HCT116 (cell line): ENCODE data around the gene ITFG1. TPM values are rescaled to one million over a fixed set of nuclear protein-coding genes. Genes with fewer than 3 reads are reported as not detected.
A peak's percentile ranks its signal among the peaks of the same experiment; 100 is the strongest.

ENCODE experiments used
- ATAC-seq: fragments of 200-7000 bp; cut with Tn5 transposase; 2 replicates; pipeline ENCODE4 v1.9.1; 2020; ENCODE audit warnings: mild to moderate bottlenecking, moderate library complexity
- BruUV-seq: library from RNA; stranded (reverse); fragments of 400-500 nt; replicated peaks from 2 replicates; lab custom pipeline; 2021; lab: Mats Ljungman, UMichigan
- CTCF ChIA-PET: fragments of 300-600 bp; sonication (Branson Sonifier 250); formaldehyde crosslinking; loops from one replicate; lab custom pipeline; 2021; ENCODE audit warnings: antibody characterized with exemption; lab: Charles Lee
- POLR2A ChIA-PET: fragments of 300-600, 350-600 bp; sonication (Branson Sonifier 250); formaldehyde crosslinking; loops from one replicate; lab custom pipeline; 2021; ENCODE audit warnings: antibody characterized with exemption; lab: Charles Lee
- RAD21 ChIA-PET, 2 experiments: fragments of 300-600 bp; sonication (Branson Sonifier 250); formaldehyde crosslinking; loops; one replicate each; lab custom pipeline; 2023; ENCODE audit warnings: low total read pairs in 2 of 2; ENCODE audit not compliant: uncharacterized antibody in 2 of 2, unreplicated experiment in 2 of 2, low non-redundant PET in 1 of 2; lab: Charles Lee
- DNase-seq: peaks from one replicate; pipeline ENCODE4 v3.0.0-alpha.2; 2010; ENCODE audit warnings: low read depth, low spot score
- H2AFZ ChIP-seq: fragments of 200-600 bp; shearing (Covaris generic), sonication (generic); 2 replicates; pipeline ENCODE4 v1.6.1; 2017; ENCODE audit warnings: low read depth, mixed run types, mixed read lengths, antibody characterized with exemption, low read length; ENCODE audit not compliant: poor library complexity, severe bottlenecking
- H3K27ac ChIP-seq: 2 replicates; pipeline ENCODE4 v1.5.1; 2012; ENCODE audit warnings: low read depth, low read length
- H3K27me3 ChIP-seq: fragments of 200-600 bp; sonication (generic); 2 replicates; pipeline ENCODE4 v1.6.1; 2016; ENCODE audit warnings: mixed run types, low read length, mixed read lengths; ENCODE audit not compliant: insufficient read depth
- H3K36me3 ChIP-seq, 2 experiments: fragments of 200-500 bp in 1 of 2; fragments of 200-600 bp in 1 of 2; sonication (Bioruptor generic) in 1 of 2; sonication (generic) in 1 of 2; 2 replicates each; pipeline versions ENCODE4 v1.5.1 to v1.6.1; 2014 to 2016; ENCODE audit warnings: low read length in 2 of 2, inconsistent platforms in 1 of 2, mixed read lengths in 1 of 2, mixed run types in 1 of 2; ENCODE audit not compliant: insufficient read depth in 2 of 2, control insufficient read depth in 1 of 2
- H3K4me1 ChIP-seq, 2 experiments: fragments of 200-600 bp in 1 of 2; sonication (generic) in 1 of 2; 2 replicates each; pipeline versions ENCODE4 v1.5.1 to v1.6.1; 2012 to 2017; ENCODE audit warnings: low read length in 2 of 2, inconsistent platforms in 1 of 2, mild to moderate bottlenecking in 1 of 2, mixed read lengths in 1 of 2, mixed run types in 1 of 2, moderate library complexity in 1 of 2; ENCODE audit not compliant: insufficient read depth in 2 of 2, control insufficient read depth in 1 of 2
- H3K4me2 ChIP-seq: fragments of 200-600 bp; sonication (generic); 2 replicates; pipeline ENCODE4 v1.6.1; 2017; ENCODE audit warnings: mixed run types, low read length, mixed read lengths
- H3K4me3 ChIP-seq, 2 experiments: fragments of 200-600 bp in 1 of 2; sonication (generic) in 1 of 2; replicated peaks in 1 of 2; 2 replicates each; pipeline ENCODE4 v1.5.1; 2011 to 2016; ENCODE audit warnings: low read length in 2 of 2, control low read depth in 1 of 2, low read depth in 1 of 2, mild to moderate bottlenecking in 1 of 2, mixed read lengths in 1 of 2, mixed run types in 1 of 2
- H3K79me2 ChIP-seq: fragments of 200-600 bp; sonication (generic); 2 replicates; pipeline ENCODE4 v1.6.1; 2017; ENCODE audit warnings: mild to moderate bottlenecking, mixed run types, low read length, moderate library complexity, mixed read lengths; ENCODE audit not compliant: insufficient read depth
- H3K9ac ChIP-seq: fragments of 200-600 bp; sonication (generic); 2 replicates; pipeline ENCODE4 v1.6.1; 2016; ENCODE audit warnings: low read length, mixed read lengths
- H3K9me2 ChIP-seq: fragments of 200-600 bp; sonication (generic), shearing (Covaris generic); 2 replicates; pipeline ENCODE4 v1.6.1; 2017; ENCODE audit warnings: mixed run types, mild to moderate bottlenecking, moderate library complexity; ENCODE audit not compliant: insufficient read depth
- H3K9me3 ChIP-seq, 2 experiments: fragments of 200-500 bp in 1 of 2; fragments of 200-600 bp in 1 of 2; sonication (Bioruptor generic) in 1 of 2; sonication (generic) in 1 of 2; 2 replicates each; pipeline ENCODE4 v1.6.1; 2014 to 2017; ENCODE audit warnings: low read length in 2 of 2, mixed read lengths in 2 of 2, inconsistent platforms in 1 of 2, low read depth in 1 of 2, mild to moderate bottlenecking in 1 of 2, mixed run types in 1 of 2, moderate library complexity in 1 of 2; ENCODE audit not compliant: control insufficient read depth in 1 of 2, insufficient read depth in 1 of 2
- H4K20me1 ChIP-seq: fragments of 200-600 bp; sonication (generic), shearing (Covaris generic); 2 replicates; pipeline ENCODE4 v1.6.1; 2017; ENCODE audit warnings: mixed run types, mild to moderate bottlenecking, moderate library complexity; ENCODE audit not compliant: insufficient read depth
- CBX3 ChIP-seq: IDR thresholded peaks from 2 replicates; pipeline ENCODE4 v1.6.1; 2012; ENCODE audit warnings: low read depth
- CEBPB ChIP-seq: IDR thresholded peaks from 2 replicates; pipeline ENCODE4 v1.6.1; 2012; ENCODE audit warnings: low read depth
- CTCF ChIP-seq, 3 experiments: fragments of 200-600 bp in 1 of 3; sonication (generic) in 1 of 3; IDR thresholded peaks in 2 of 3; conservative IDR thresholded peaks in 1 of 3; 2 replicates each; pipeline ENCODE4 v1.5.1; 2012 to 2017; ENCODE audit warnings: low read depth in 2 of 3, low read length in 2 of 3, antibody characterized with exemption in 1 of 3, borderline replicate concordance in 1 of 3, control low read depth in 1 of 3, mild to moderate bottlenecking in 1 of 3, mixed read lengths in 1 of 3, mixed run types in 1 of 3, moderate library complexity in 1 of 3; ENCODE audit not compliant: insufficient read depth in 1 of 3
- EGR1 ChIP-seq: IDR thresholded peaks from 2 replicates; pipeline ENCODE4 v1.6.1; 2012; ENCODE audit warnings: low read depth
- ELF1 ChIP-seq: IDR thresholded peaks from 2 replicates; pipeline ENCODE4 v1.6.1; 2012; ENCODE audit warnings: low read depth, borderline replicate concordance
- EZH2phosphoT487 ChIP-seq: fragments of 200-600 bp; IDR thresholded peaks from 2 replicates; pipeline ENCODE4 v1.6.1; 2018; ENCODE audit warnings: antibody characterized with exemption, borderline replicate concordance
- MAX ChIP-seq: IDR thresholded peaks from 2 replicates; pipeline ENCODE4 v1.6.1; 2012
- POLR2AphosphoS5 ChIP-seq: IDR thresholded peaks from 2 replicates; pipeline ENCODE4 v1.6.1; 2011; ENCODE audit warnings: mild to moderate bottlenecking, low read depth, low read length, moderate library complexity
- RAD21 ChIP-seq: IDR thresholded peaks from 2 replicates; pipeline ENCODE4 v1.6.1; 2012; ENCODE audit warnings: low read depth, mild to moderate bottlenecking
- SP1 ChIP-seq: IDR thresholded peaks from 2 replicates; pipeline ENCODE4 v1.6.1; 2012; ENCODE audit warnings: low read depth
- TCF7L2 ChIP-seq: IDR thresholded peaks from 2 replicates; pipeline ENCODE4 v1.7.0; 2011; ENCODE audit warnings: borderline replicate concordance, inconsistent platforms; ENCODE audit not compliant: insufficient read depth, insufficient read length; ENCODE audit errors: extremely low read depth
- intact Hi-C: fragments of 100-400 bp; cut with micrococcal nuclease; formaldehyde crosslinking; loops from 2 replicates; pipeline ENCODE4 v1.10.0; 2022
- total RNA-seq: library from RNA; stranded (reverse); gene quantifications from one replicate; pipeline ENCODE4 v1.2.1, GENCODE V29; 2021; ENCODE audit not compliant: unreplicated experiment
- TF ChIP-seq, protein P1 (sequence below): IDR thresholded peaks from 2 replicates; pipeline ENCODE4 v1.6.1; 2012
- TF ChIP-seq, protein P2 (sequence below): IDR thresholded peaks from 2 replicates; pipeline ENCODE4 v1.6.1; 2012; ENCODE audit warnings: low read depth

The ITFG1 gene
- total RNA-seq, 1 experiment from 2014 or later = 24.9 TPM

DNA sequence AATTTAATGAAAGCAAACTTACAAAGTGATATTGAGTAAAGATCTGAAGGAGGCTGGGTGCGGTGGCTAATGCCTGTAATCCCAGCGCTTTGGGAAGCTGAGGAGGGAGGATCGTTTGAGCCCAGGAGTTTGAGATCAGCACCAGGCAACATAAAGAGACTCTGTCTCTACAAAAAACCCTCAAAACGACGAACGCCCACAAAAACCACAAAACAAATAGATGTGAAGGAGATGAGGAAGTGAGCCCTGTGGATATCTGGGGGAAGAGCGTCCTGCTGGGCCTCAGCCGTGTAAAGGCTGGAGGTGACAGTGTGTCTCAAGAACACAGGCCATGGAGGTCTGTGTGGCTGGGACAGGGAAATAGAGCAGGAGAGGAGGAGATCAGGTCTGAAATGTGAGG lies 68.8 kb downstream of the ITFG1 start:
- intact Hi-C loops = no loop called here
- H2AFZ ChIP-seq = no peak overlapping the region
- peaks cover 20 to 22% of the 10 kb centered on the region in 2 experiments for H3K4me1 ChIP-seq
- no peaks in the 10 kb centered on the region for H3K27me3 ChIP-seq
- no peaks in the 10 kb centered on the region for H3K9me3 ChIP-seq
- no peaks in the 10 kb centered on the region for H3K79me2 ChIP-seq
- no peak overlapping the region for H3K27ac ChIP-seq
- ChIA-PET RAD21 (no interaction called here), POLR2A (no interaction called here), CTCF (no interaction called here)
- peak; percentile 31 for DNase-seq
- H3K4me3 ChIP-seq = no peak overlapping the region
- H4K20me1 ChIP-seq = no peaks in the 10 kb centered on the region
- H3K36me3 ChIP-seq = no peaks in the 10 kb centered on the region
- peak; percentile 85 for ATAC-seq
- H3K9ac ChIP-seq = no peak overlapping the region
- TF ChIP-seq, protein P1, sequence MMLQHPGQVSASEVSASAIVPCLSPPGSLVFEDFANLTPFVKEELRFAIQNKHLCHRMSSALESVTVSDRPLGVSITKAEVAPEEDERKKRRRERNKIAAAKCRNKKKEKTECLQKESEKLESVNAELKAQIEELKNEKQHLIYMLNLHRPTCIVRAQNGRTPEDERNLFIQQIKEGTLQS = no peak
- BruUV-seq = no TSS peak
- no peaks in the 10 kb centered on the region for H3K9me2 ChIP-seq
- peak overlapping the region; percentile 44; the same call in 1 of the 2 replicates for H3K4me2 ChIP-seq

DNA sequence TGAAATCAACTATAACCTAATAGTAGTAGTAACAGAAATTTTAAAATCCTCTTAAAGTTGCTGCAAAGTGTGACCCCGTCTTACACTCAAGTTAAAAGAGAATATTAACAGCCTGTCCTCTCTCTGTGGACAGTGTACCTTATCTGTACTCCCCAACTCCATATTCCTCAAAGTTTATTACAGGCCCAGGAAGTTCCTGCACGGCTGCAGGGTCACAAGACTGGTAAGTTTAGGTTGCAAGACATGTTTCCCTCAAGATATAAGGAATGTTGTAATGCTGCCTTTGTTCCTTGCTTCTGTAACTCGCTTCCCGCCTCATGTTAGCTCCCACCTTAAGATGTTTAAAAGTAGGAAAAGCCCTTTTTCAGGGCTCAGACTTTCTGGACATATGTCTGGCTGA lies 72.2 kb downstream of the ITFG1 start:
- Histone ChIP-seq H3K4me2 (no peak overlapping the region), H3K9me3 (no peaks in the 10 kb centered on the region), H3K27me3 (no peaks in the 10 kb centered on the region), H3K36me3 (no peaks in the 10 kb centered on the region), H3K9ac (no peak overlapping the region), H4K20me1 (no peaks in the 10 kb centered on the region), H3K4me1 (peaks cover 17 to 19% of the 10 kb centered on the region in 2 experiments), H3K27ac (no peak overlapping the region), H3K9me2 (no peaks in the 10 kb centered on the region), H2AFZ (no peak overlapping the region), H3K4me3 (no peak overlapping the region), H3K79me2 (no peaks in the 10 kb centered on the region)
- CTCF ChIA-PET = no interaction called here
- TF ChIP-seq ELF1 (no peak), RAD21 (no peak), CEBPB (no peak), EGR1 (no peak), SP1 (no peak), POLR2AphosphoS5 (no peak), CTCF (IDR thresholded peaks at IDR 0.05 in 2 of 3, conservative IDR thresholded peaks at IDR 0.05 in 1 of 3; ENCODE audit: borderline replicate concordance in 1 of 3, insufficient read depth in 1 of 3, low read depth in 2 of 3, low read length in 2 of 3) (no peak), EZH2phosphoT487 (no peak), CBX3 (no peak), MAX (no peak), TCF7L2 (no peak)
- TF ChIP-seq, protein P1 = no peak
- TF ChIP-seq, protein P2, sequence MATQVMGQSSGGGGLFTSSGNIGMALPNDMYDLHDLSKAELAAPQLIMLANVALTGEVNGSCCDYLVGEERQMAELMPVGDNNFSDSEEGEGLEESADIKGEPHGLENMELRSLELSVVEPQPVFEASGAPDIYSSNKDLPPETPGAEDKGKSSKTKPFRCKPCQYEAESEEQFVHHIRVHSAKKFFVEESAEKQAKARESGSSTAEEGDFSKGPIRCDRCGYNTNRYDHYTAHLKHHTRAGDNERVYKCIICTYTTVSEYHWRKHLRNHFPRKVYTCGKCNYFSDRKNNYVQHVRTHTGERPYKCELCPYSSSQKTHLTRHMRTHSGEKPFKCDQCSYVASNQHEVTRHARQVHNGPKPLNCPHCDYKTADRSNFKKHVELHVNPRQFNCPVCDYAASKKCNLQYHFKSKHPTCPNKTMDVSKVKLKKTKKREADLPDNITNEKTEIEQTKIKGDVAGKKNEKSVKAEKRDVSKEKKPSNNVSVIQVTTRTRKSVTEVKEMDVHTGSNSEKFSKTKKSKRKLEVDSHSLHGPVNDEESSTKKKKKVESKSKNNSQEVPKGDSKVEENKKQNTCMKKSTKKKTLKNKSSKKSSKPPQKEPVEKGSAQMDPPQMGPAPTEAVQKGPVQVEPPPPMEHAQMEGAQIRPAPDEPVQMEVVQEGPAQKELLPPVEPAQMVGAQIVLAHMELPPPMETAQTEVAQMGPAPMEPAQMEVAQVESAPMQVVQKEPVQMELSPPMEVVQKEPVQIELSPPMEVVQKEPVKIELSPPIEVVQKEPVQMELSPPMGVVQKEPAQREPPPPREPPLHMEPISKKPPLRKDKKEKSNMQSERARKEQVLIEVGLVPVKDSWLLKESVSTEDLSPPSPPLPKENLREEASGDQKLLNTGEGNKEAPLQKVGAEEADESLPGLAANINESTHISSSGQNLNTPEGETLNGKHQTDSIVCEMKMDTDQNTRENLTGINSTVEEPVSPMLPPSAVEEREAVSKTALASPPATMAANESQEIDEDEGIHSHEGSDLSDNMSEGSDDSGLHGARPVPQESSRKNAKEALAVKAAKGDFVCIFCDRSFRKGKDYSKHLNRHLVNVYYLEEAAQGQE = no peak
- intact Hi-C loops = no loop called here
- DNase-seq (no peak), ATAC-seq (no peak)
- RAD21 ChIA-PET = no interaction called here
- POLR2A ChIA-PET = no interaction called here
- no TSS peak for BruUV-seq
